Ascending aorta (tissue), 2 donors: ENCODE measurements around the gene COL1A1. TPM values are rescaled to one million over a fixed set of nuclear protein-coding genes. Genes with fewer than 3 reads are reported as not detected.

Experiments
- DNase-seq, 2 donors: peaks; one replicate each; pipeline ENCODE4 v3.0.0-alpha.2; 2019; ENCODE audit warnings: low spot score in 2 of 2
- H3K27ac ChIP-seq, 2 donors: fragments of 200-600 bp; sonication (generic); one replicate each; pipeline ENCODE4 v1.5.1; 2016 to 2017; ENCODE audit warnings: mild to moderate bottlenecking in 1 of 2
- H3K27me3 ChIP-seq: fragments of 200-600 bp; sonication (generic); one replicate; pipeline ENCODE4 v1.5.1; 2017
- H3K36me3 ChIP-seq, 2 donors: fragments of 200-600 bp; sonication (generic); one replicate each; pipeline ENCODE4 v1.5.1; 2016
- H3K4me1 ChIP-seq, 2 donors: fragments of 200-600 bp; sonication (generic); one replicate each; pipeline ENCODE4 v1.5.1; 2016 to 2017; ENCODE audit warnings: mild to moderate bottlenecking in 1 of 2
- H3K4me3 ChIP-seq, 2 donors: fragments of 200-600 bp; sonication (generic); one replicate each; pipeline ENCODE4 v1.5.1; 2016 to 2017; ENCODE audit warnings: mild to moderate bottlenecking in 1 of 2
- H3K9me3 ChIP-seq, 2 donors: fragments of 200-600 bp; sonication (generic); one replicate each; pipeline ENCODE4 v1.5.1; 2016
- CTCF ChIP-seq, 3 experiments: fragments of 200-600 bp in 2 of 3; fragments of 450-650 bp in 1 of 3; sonication (generic) in 2 of 3; IDR thresholded peaks; one replicate each; pipeline ENCODE4 v1.5.1; 2016 to 2019; ENCODE audit warnings: antibody characterized with exemption in 3 of 3, mild to moderate bottlenecking in 1 of 3, moderate library complexity in 1 of 3
- intact Hi-C: fragments of 100-400 bp; cut with DNase I; formaldehyde crosslinking; loops from one replicate; pipeline ENCODE4 v1.15.1; 2023
- total RNA-seq: library from RNA; depleted of rRNA; stranded (reverse); fragments of >200 nt; gene quantifications from one replicate; pipeline ENCODE4 v1.1.0, GENCODE V29; 2016

COL1A1 gene
- total RNA-seq, 1 donor from 2014 or later: 547 TPM

GRCh38 chr17:50172936-50173334, 28.5 kb downstream of the COL1A1 start:
- no peaks in the 10 kb centered on the region for H3K9me3 ChIP-seq
- TF ChIP-seq CTCF (IDR thresholded peaks at IDR 0.05): no peak
- intact Hi-C loops: no loop called here
- H3K27ac ChIP-seq: peak overlapping the region; percentile 97 to 99
- H3K4me1 ChIP-seq: peaks cover 24 to 55% of the 10 kb centered on the region in 2 donors
- H3K4me3 ChIP-seq: no peak overlapping the region
- no peak for DNase-seq
- no peaks in the 10 kb centered on the region for H3K27me3 ChIP-seq
- H3K36me3 ChIP-seq: peaks cover 13 to 19% of the 10 kb centered on the region in 2 donors

GRCh38 chr17:50172130-50172529, 29.3 kb downstream of the COL1A1 start:
- intact Hi-C loops: no loop called here
- H3K4me1 ChIP-seq: peaks cover 25 to 53% of the 10 kb centered on the region in 2 donors
- peaks cover 13 to 19% of the 10 kb centered on the region in 2 donors for H3K36me3 ChIP-seq
- no peaks in the 10 kb centered on the region for H3K9me3 ChIP-seq
- no peak for TF ChIP-seq CTCF (IDR thresholded peaks at IDR 0.05)
- peak overlapping the region; percentile 97 to 99 for H3K27ac ChIP-seq
- no peak for DNase-seq
- no peak overlapping the region for H3K4me3 ChIP-seq
- H3K27me3 ChIP-seq: no peaks in the 10 kb centered on the region

GRCh38 chr17:50171371-50172071, 29.9 kb downstream of the COL1A1 start:
- no peaks in the 10 kb centered on the region for H3K9me3 ChIP-seq
- intact Hi-C loops: no loop called here
- H3K27ac ChIP-seq: peak overlapping the region; percentile 97 to 99
- peaks cover 13 to 19% of the 10 kb centered on the region in 2 donors for H3K36me3 ChIP-seq
- peaks cover 22 to 49% of the 10 kb centered on the region in 2 donors for H3K4me1 ChIP-seq
- no peaks in the 10 kb centered on the region for H3K27me3 ChIP-seq
- no peak overlapping the region for H3K4me3 ChIP-seq
- TF ChIP-seq CTCF (IDR thresholded peaks at IDR 0.05): no peak
- no peak for DNase-seq

GRCh38 chr17:50170662-50171370, 30.6 kb downstream of the COL1A1 start:
- peaks cover 13 to 19% of the 10 kb centered on the region in 2 donors for H3K36me3 ChIP-seq
- intact Hi-C loops: no loop called here
- no peaks in the 10 kb centered on the region for H3K27me3 ChIP-seq
- peak overlapping the region; percentile 97 to 99 for H3K27ac ChIP-seq
- H3K4me1 ChIP-seq: peaks cover 17 to 42% of the 10 kb centered on the region in 2 donors
- H3K9me3 ChIP-seq: no peaks in the 10 kb centered on the region
- H3K4me3 ChIP-seq: no peak overlapping the region
- TF ChIP-seq CTCF (IDR thresholded peaks at IDR 0.05): no peak
- no peak for DNase-seq

- no peak for DNase-seq
- TF ChIP-seq CTCF (IDR thresholded peaks at IDR 0.05): no peak
- Histone ChIP-seq H3K27me3 (no peaks in the 10 kb centered on the region), H3K4me1 (peaks cover 18 to 43% of the 10 kb centered on the region in 2 donors), H3K27ac (peak overlapping the region; percentile 97 to 99), H3K9me3 (no peaks in the 10 kb centered on the region), H3K36me3 (peaks cover 13 to 19% of the 10 kb centered on the region in 2 donors), H3K4me3 (no peak overlapping the region)
- intact Hi-C loops: loop anchor here (1.0 to 2.0 kb wide), 3 partner anchors 28 to 127 kb away; no protein-coding TSS in a partner anchor
These were observed 31.5 kb downstream of the COL1A1 start for GRCh38 chr17:50169881-50170459.
